WTC11 (cell line): ENCODE data around the gene TGDS. TPM values are rescaled to one million over a fixed set of nuclear protein-coding genes. Genes with fewer than 3 reads are reported as not detected.

Experiments
- ATAC-seq: fragments of 200-7000 bp; cut with Tn5 transposase; 2 replicates; pipeline ENCODE4 v1.10.0; 2021; ENCODE audit warnings: mild to moderate bottlenecking, moderate library complexity
- CTCF ChIA-PET: fragments of 300-600 bp; sonication (Branson Sonifier 250); formaldehyde crosslinking; loops from one replicate; lab custom pipeline; 2021; ENCODE audit warnings: antibody characterized with exemption; lab: Charles Lee
- POLR2A ChIA-PET: fragments of 350-600 bp; sonication (Branson Sonifier 250); formaldehyde crosslinking; loops from one replicate; lab custom pipeline; 2021; ENCODE audit warnings: antibody characterized with exemption; lab: Charles Lee
- DNase-seq: peaks from one replicate; pipeline ENCODE4 v3.0.0; 2021; ENCODE audit warnings: low spot score
- H3K27ac Mint-ChIP-seq: 2 replicates; pipeline ENCODE4 v1.8.0; 2021; ENCODE audit warnings: mixed read lengths
- H3K27me3 Mint-ChIP-seq: 2 replicates; pipeline ENCODE4 v1.8.0; 2021; ENCODE audit warnings: low read depth, mild to moderate bottlenecking, moderate library complexity, mixed read lengths
- H3K36me3 Mint-ChIP-seq: 2 replicates; pipeline ENCODE4 v1.8.0; 2021; ENCODE audit warnings: mixed read lengths
- H3K4me1 Mint-ChIP-seq: 2 replicates; pipeline ENCODE4 v1.8.0; 2022; ENCODE audit warnings: mixed read lengths
- H3K4me3 Mint-ChIP-seq: 2 replicates; pipeline ENCODE4 v1.8.0; 2021; ENCODE audit warnings: mild to moderate bottlenecking, moderate library complexity, mixed read lengths
- H3K9me3 Mint-ChIP-seq: 2 replicates; pipeline ENCODE4 v1.8.0; 2021; ENCODE audit warnings: mixed read lengths
- AFF4 ChIP-seq: sonication (generic); formaldehyde crosslinking; IDR thresholded peaks from 2 replicates; pipeline ENCODE4 v1.8.1; 2023; ENCODE audit warnings: mild to moderate bottlenecking, missing genetic modification reagents, borderline replicate concordance
- AR ChIP-seq: fragments of 250-450 bp; sonication (Bioruptor Pico); IDR thresholded peaks from 2 replicates; pipeline ENCODE4 v1.9.0; 2021; ENCODE audit warnings: mild to moderate bottlenecking
- ATF6 ChIP-seq: sonication (generic); formaldehyde crosslinking; IDR thresholded peaks from 2 replicates; pipeline ENCODE4 v1.8.1; 2023; ENCODE audit warnings: mild to moderate bottlenecking, missing genetic modification reagents
- CDX4 ChIP-seq: fragments of 250-450 bp; sonication (Bioruptor Pico); IDR thresholded peaks from 2 replicates; pipeline ENCODE4 v1.9.0; 2021; ENCODE audit warnings: moderate library complexity, mild to moderate bottlenecking, inconsistent platforms, borderline replicate concordance
- CREM ChIP-seq: sonication (generic); formaldehyde crosslinking; IDR thresholded peaks from 2 replicates; pipeline ENCODE4 v1.8.1; 2022; ENCODE audit warnings: mild to moderate bottlenecking, missing genetic modification reagents, moderate library complexity
- ELF4 ChIP-seq: sonication (generic); formaldehyde crosslinking; IDR thresholded peaks from 2 replicates; pipeline ENCODE4 v1.8.1; 2022; ENCODE audit warnings: low read depth, mild to moderate bottlenecking, moderate library complexity, missing genetic modification reagents
- GABPB1 ChIP-seq: sonication (generic); formaldehyde crosslinking; IDR thresholded peaks from 2 replicates; pipeline ENCODE4 v1.8.1; 2023; ENCODE audit warnings: mild to moderate bottlenecking, missing genetic modification reagents
- HMGA2 ChIP-seq: fragments of 250-450 bp; sonication (Bioruptor Pico); IDR thresholded peaks from 2 replicates; pipeline ENCODE4 v1.4.0; 2021; ENCODE audit warnings: mild to moderate bottlenecking, moderate library complexity
- IRF2 ChIP-seq: sonication (generic); formaldehyde crosslinking; IDR thresholded peaks from 2 replicates; pipeline ENCODE4 v1.8.0; 2022; ENCODE audit warnings: low read depth, missing genetic modification reagents, borderline replicate concordance
- JAZF1 ChIP-seq: fragments of 250-450 bp; sonication (Bioruptor Pico); IDR thresholded peaks from 2 replicates; pipeline ENCODE4 v1.9.0; 2021; ENCODE audit warnings: moderate library complexity, mild to moderate bottlenecking, inconsistent platforms
- KAT7 ChIP-seq: sonication (generic); formaldehyde crosslinking; IDR thresholded peaks from 2 replicates; pipeline ENCODE4 v1.8.1; 2023; ENCODE audit warnings: missing genetic modification reagents, mild to moderate bottlenecking, borderline replicate concordance
- NFATC4 ChIP-seq: fragments of 250-450 bp; sonication (Bioruptor Pico); IDR thresholded peaks from 2 replicates; pipeline ENCODE4 v1.9.0; 2021; ENCODE audit warnings: mild to moderate bottlenecking
- NR1H2 ChIP-seq: sonication (generic); formaldehyde crosslinking; IDR thresholded peaks from 2 replicates; pipeline ENCODE4 v1.9.0; 2021; ENCODE audit warnings: mild to moderate bottlenecking, moderate library complexity, missing genetic modification reagents
- NR2C2 ChIP-seq: sonication (generic); formaldehyde crosslinking; IDR thresholded peaks from 2 replicates; pipeline ENCODE4 v1.8.0; 2022; ENCODE audit warnings: mild to moderate bottlenecking, missing genetic modification reagents
- OVOL2 ChIP-seq: fragments of 250-450 bp; sonication (Bioruptor Pico); IDR thresholded peaks from 2 replicates; pipeline ENCODE4 v1.9.0; 2021; ENCODE audit warnings: mild to moderate bottlenecking, borderline replicate concordance
- SP1 ChIP-seq: sonication (generic); formaldehyde crosslinking; conservative IDR thresholded peaks from 2 replicates; pipeline ENCODE4 v1.8.1; 2022; ENCODE audit warnings: missing genetic modification reagents
- TP53 ChIP-seq: sonication (generic); formaldehyde crosslinking; IDR thresholded peaks from 2 replicates; pipeline ENCODE4 v1.8.1; 2023; ENCODE audit warnings: mild to moderate bottlenecking, missing genetic modification reagents
- ZNF138 ChIP-seq: sonication (generic); formaldehyde crosslinking; conservative IDR thresholded peaks from 2 replicates; pipeline ENCODE4 v1.8.1; 2022; ENCODE audit warnings: mild to moderate bottlenecking, moderate library complexity, missing genetic modification reagents
- ZNF232 ChIP-seq: sonication (generic); formaldehyde crosslinking; IDR thresholded peaks from 2 replicates; pipeline ENCODE4 v1.8.0; 2022; ENCODE audit warnings: mild to moderate bottlenecking, missing genetic modification reagents
- ZNF263 ChIP-seq: sonication (generic); formaldehyde crosslinking; IDR thresholded peaks from 2 replicates; pipeline ENCODE4 v1.8.1; 2022; ENCODE audit warnings: low read depth, mild to moderate bottlenecking, moderate library complexity, missing genetic modification reagents
- ZNF396 ChIP-seq: fragments of 250-450 bp; sonication (Bioruptor Pico); IDR thresholded peaks from 2 replicates; pipeline ENCODE4 v1.8.0; 2021; ENCODE audit warnings: mild to moderate bottlenecking, moderate library complexity, borderline replicate concordance
- ZNF416 ChIP-seq: fragments of 250-450 bp; sonication (Bioruptor Pico); IDR thresholded peaks from 2 replicates; pipeline ENCODE4 v1.9.0; 2021; ENCODE audit warnings: mild to moderate bottlenecking, inconsistent platforms
- total RNA-seq: library from RNA; stranded (reverse); gene quantifications from 3 replicates; pipeline ENCODE4 v1.2.3, GENCODE V29; 2021
- TF ChIP-seq, protein P1 (sequence below): sonication (generic); formaldehyde crosslinking; IDR thresholded peaks from 2 replicates; pipeline ENCODE4 v1.8.0; 2023; ENCODE audit warnings: missing genetic modification reagents
- TF ChIP-seq, protein P2 (sequence below): sonication (generic); formaldehyde crosslinking; IDR thresholded peaks from 2 replicates; pipeline ENCODE4 v1.8.1; 2022; ENCODE audit warnings: mild to moderate bottlenecking, missing genetic modification reagents, moderate library complexity, borderline replicate concordance
- TF ChIP-seq, protein P3 (sequence below): sonication (generic); formaldehyde crosslinking; IDR thresholded peaks from 2 replicates; pipeline ENCODE4 v1.8.1; 2022; ENCODE audit warnings: missing genetic modification reagents, borderline replicate concordance

The TGDS gene
- total RNA-seq, 1 experiment from 2014 or later, result 12.5 TPM

DNA sequence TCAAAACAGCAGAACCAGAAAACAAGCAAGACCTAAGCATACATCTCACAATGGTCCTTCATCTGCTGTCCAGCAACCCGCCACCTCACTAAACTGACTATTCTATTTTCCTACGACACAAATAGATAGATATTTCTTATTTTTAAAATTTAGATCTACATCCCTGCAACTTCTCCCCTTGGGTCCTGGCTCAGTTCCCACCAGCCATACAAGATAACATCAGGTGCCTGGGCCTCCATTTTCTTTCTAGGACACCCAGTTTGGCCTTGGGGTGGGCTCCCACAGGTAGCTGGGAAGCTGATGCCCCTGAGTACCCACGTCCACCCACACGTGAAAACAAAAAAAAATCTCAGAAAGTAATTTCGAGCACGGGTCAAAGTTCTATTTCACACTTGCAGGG is 47.6 kb downstream of the TGDS start (continued):
- TF ChIP-seq ZNF263 (CRISPR knock-in tag), result no peak
- no peak for TF ChIP-seq ZNF416 (CRISPR knock-in tag)
- TF ChIP-seq, protein P1, sequence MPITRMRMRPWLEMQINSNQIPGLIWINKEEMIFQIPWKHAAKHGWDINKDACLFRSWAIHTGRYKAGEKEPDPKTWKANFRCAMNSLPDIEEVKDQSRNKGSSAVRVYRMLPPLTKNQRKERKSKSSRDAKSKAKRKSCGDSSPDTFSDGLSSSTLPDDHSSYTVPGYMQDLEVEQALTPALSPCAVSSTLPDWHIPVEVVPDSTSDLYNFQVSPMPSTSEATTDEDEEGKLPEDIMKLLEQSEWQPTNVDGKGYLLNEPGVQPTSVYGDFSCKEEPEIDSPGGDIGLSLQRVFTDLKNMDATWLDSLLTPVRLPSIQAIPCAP, result no peak
- no peak for TF ChIP-seq IRF2 (CRISPR knock-in tag)
- no peak for TF ChIP-seq ZNF396 (CRISPR knock-in tag)
- no peak for TF ChIP-seq GABPB1
- no peak for TF ChIP-seq NFATC4 (CRISPR knock-in tag)
- TF ChIP-seq, protein P2, sequence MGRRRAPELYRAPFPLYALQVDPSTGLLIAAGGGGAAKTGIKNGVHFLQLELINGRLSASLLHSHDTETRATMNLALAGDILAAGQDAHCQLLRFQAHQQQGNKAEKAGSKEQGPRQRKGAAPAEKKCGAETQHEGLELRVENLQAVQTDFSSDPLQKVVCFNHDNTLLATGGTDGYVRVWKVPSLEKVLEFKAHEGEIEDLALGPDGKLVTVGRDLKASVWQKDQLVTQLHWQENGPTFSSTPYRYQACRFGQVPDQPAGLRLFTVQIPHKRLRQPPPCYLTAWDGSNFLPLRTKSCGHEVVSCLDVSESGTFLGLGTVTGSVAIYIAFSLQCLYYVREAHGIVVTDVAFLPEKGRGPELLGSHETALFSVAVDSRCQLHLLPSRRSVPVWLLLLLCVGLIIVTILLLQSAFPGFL, result no peak
- TF ChIP-seq OVOL2 (CRISPR knock-in tag), result no peak
- TF ChIP-seq NR1H2, result no peak
- TF ChIP-seq, protein P3, sequence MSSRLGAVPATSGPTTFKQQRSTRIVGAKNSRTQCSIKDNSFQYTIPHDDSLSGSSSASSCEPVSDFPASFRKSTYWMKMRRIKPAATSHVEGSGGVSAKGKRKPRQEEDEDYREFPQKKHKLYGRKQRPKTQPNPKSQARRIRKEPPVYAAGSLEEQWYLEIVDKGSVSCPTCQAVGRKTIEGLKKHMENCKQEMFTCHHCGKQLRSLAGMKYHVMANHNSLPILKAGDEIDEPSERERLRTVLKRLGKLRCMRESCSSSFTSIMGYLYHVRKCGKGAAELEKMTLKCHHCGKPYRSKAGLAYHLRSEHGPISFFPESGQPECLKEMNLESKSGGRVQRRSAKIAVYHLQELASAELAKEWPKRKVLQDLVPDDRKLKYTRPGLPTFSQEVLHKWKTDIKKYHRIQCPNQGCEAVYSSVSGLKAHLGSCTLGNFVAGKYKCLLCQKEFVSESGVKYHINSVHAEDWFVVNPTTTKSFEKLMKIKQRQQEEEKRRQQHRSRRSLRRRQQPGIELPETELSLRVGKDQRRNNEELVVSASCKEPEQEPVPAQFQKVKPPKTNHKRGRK, result no peak
- TF ChIP-seq KAT7, result no peak
- no peak for TF ChIP-seq AFF4 (CRISPR knock-in tag)

DNA sequence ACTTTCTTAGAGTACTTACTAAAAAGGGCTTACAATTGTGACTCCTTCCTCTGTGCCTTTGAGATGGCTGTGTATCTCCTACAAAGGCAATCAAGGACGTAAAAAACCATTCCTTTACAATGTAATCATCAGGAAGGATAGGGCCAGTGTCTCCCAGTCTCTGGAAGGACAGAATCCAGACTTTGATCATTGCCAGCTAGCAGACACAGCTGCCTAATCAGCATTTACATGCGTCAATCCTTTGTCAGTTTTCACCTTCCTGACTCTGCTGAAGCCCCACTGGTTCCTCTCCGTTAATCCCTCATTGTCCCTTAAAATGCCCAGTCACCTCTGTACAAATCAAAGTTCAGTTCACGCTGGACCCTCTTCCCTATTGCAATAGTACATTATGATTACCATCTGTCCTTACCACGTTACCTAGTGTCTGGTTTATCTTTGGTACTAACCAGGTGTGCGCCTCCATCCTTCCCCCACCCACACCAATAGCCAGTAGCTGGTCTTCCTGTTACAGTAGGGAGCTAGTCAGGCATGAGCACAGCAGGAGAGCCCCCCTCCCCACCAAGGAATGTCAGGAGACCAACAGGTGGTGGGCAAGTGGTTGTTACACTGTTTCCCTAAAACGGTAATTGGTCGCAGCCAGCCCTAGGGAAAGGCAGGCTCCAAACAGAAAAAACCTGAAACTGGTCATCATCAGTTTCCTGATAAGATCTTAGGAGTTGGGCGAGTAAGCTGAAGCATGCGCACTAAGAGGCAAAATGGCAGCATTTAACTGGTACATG is 49.7 kb downstream of the TGDS start:
- ATAC-seq, result no peak
- Mint-ChIP-seq H3K27ac (peak overlapping the region; percentile 69; the same call in 1 of the 2 replicates), H3K4me1 (peaks cover 36% of the 10 kb centered on the region), H3K9me3 (peaks cover 16% of the 10 kb centered on the region), H3K27me3 (peaks cover 10% of the 10 kb centered on the region), H3K4me3 (no peak overlapping the region), H3K36me3 (peaks cover 14% of the 10 kb centered on the region)
- peak; percentile 35 for DNase-seq
- POLR2A ChIA-PET, result no interaction called here
- CTCF ChIA-PET, result interaction anchor here (0.6 to 0.7 kb wide), 2 partner anchors 106 to 111 kb away, joined by 3 to 4 read pairs; no protein-coding TSS in a partner anchor
- TF ChIP-seq CDX4 (CRISPR knock-in tag) (no peak), ZNF138 (CRISPR knock-in tag) (no peak), AR (CRISPR knock-in tag) (no peak), ZNF232 (CRISPR knock-in tag) (no peak), TP53 (no peak), ZNF416 (CRISPR knock-in tag) (no peak), NR2C2 (CRISPR knock-in tag) (no peak), CREM (CRISPR knock-in tag) (no peak), JAZF1 (no peak), HMGA2 (CRISPR knock-in tag) (no peak), ELF4 (CRISPR knock-in tag) (no peak), ATF6 (CRISPR knock-in tag) (no peak), SP1 (CRISPR knock-in tag) (0 out of 2 replicates have a peak, but pooled peaks have one; percentile 21)
